HG03108 (cell line): ENCODE data around the gene DDX4.
"Not testable (repeated sequence)": the region's sequence is repeated elsewhere in the genome, so short reads cannot be mapped to it uniquely, and the experiment has no call there.

Source experiments
- ATAC-seq: cut with Tn5 transposase; IDR thresholded peaks from one replicate; pipeline ENCODE4 v1.9.1; 2021; ENCODE audit warnings: moderate library complexity; ENCODE audit not compliant: unreplicated experiment

DDX4 gene

DNA sequence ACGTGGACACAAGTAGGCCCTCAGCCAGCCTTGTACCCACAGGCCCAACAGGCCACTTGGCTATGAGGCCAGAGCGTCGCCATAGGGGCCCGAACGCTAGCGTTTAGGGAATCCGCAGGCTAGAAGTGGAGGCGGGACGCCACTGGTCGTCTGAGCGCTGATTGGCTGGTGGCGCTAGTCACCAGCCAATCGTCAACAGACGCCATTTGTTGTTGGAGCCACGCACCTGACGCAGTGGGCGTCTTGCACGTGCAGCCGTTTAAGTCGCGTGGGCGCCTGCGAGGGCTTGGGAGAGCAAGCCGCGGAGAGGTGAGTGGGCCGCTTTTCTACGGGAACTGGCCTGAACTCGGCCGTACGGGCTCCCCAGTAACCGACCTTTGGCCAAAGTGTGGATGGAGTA lies at the start of gene DDX4:
DDX4 (plus strand) TSS at position 269 of the 400 bp plus-strand sequence. CDS start 903 bp downstream, outside the sequence.
- ATAC-seq, result no peak

DNA sequence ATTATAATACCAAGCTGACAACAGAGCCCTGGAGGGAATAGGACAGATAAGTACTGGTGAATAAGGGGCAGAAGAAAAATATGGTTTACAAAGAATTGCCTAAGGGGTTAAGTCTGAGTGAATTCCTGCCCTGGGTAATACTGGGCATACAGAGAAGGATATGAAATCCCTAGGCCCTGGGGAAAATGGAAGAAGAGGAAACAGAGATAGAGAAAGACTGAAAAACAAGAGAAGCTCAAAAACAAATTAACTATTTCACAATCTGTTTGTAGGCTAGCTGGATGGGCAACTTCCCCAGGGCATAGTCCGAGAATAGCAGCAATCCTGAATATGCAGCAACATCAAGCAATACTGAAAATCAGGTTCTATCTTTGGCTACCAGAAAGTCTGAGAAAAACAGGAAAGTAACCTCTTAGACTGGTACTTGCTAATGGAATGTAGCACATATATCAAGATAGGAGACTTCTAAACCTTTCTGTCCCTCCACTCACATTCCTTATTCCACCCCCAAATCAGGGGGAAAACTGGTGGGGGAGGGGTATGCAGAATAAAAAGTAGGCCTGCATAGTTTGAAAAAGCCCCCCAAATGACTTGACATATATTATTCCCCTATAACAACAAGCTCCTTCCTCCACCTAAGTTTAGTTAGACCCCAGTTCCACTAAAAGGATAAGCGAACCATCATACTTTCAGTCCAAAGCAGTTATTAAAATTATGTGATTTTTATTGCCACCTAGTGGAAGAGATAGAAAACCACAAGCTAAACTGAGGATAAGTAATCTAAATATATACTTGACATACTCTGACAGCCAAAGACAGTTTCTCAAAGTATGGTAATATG lies 46.4 kb upstream of the DDX4 start:
- no peak for ATAC-seq

DNA sequence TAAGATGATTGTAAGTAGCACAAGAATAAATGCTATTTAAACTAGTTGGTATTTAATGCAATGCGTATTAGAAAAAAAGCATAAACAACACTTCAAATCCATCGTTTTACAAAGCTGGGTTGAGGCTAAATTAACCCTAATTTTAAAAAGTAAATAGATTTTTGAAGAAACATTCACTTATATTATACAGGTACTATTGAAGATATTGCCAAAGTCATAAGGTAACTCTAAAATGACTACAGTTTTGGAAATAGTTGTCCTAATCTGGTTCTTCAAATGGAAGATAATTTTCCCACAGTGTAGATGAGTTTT lies 45.8 kb upstream of the DDX4 start:
- no peak for ATAC-seq

DNA sequence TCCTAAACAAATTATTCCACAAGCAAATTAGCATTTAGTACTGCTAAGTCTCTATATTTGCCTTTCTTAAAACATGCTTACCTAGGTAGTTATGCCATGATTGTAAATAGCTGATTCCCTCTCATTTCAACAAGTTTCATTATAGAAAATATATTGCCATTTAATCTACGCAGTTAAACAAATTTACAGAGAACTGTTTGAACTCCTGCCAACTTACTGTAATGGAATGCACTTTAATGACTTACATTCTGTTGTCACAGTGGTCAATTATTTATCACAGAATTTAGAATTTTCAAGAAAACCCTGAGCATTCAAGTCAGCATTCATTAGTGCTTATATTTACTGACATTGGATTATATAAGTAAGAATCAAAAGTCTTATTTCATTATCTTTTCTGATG lies 45.4 kb upstream of the DDX4 start:
- ATAC-seq, result no peak

DNA sequence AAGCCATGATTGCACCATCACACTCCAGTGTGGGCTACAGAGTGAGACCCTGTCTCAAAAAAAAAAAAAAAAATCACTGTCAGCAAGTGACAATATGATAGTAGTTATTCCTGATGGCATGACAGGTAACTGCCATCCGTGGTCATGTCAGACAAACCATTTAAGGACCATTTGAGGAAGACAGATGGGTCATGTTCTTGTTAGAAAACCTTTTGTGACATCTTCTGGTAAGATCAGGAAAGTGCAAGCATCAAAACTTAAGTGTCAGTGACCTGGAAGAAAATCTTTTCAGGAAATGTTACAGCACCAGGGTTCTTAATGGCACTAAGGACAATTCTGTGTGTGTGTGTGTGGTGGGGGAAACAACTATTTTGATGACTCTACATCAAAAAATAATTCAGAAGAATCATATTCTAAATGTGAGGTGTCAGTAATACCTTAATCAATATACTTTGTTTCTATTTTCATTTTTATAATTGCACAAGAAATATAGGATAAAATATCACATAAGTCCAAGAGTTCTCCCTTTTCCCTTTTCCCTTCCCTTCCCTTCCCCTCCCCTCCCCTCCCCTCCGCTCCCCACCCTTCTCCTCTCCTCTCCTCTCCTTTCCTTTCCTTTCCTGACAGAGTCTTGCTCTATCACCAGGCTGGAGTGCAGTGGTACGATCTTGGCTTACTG lies 43.6 kb upstream of the DDX4 start:
- ATAC-seq, result no peak

DNA sequence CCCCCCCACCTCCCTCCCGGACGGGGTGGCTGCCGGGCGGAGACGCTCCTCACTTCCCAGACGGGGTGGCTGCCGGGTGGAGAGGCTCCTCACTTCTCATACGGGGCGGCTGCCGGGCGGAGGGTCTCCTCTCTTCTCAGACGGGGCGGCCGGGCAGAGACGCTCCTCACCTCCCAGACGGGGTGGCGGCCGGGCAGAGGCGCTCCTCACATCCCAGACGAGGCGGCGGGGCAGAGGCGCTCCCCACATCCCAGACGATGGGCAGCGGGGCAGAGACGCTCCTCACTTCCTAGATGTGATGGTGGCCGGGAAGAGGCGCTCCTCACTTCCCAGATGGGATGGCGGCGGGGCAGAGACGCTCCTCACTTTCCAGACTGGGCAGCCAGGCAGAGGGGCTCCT lies 41.2 kb upstream of the DDX4 start:
- not testable (repeated sequence) for ATAC-seq

DNA sequence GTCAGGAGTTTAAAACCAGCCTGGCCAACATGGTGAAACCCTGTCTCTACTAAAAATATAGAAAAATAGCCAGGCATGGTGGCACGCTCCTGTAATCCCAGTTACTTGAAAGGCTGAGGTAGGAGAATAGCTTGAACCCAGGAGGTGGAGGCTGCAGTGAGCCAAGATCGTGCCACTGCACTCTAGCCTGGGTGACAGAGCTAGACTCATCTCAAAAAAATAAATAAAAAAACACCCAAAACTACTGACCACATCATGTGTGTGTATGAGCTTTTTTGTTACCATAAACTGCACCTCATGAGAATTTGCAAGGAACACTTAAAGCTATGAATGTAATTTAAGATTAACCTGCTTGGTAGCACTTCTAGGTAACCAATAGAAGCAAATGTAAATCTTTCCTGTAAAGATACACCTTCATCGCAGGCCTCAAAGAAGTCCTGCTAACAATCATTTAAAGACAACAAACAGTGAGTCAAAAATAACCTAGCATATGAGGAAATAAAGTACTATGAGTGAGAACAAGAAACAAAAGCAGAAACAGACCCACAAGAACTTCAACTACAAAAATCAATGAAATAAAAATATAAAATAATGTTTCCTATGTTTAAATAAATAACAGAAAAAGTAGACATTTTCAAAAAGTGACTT lies 38.7 kb upstream of the DDX4 start:
- ATAC-seq, result no peak

DNA sequence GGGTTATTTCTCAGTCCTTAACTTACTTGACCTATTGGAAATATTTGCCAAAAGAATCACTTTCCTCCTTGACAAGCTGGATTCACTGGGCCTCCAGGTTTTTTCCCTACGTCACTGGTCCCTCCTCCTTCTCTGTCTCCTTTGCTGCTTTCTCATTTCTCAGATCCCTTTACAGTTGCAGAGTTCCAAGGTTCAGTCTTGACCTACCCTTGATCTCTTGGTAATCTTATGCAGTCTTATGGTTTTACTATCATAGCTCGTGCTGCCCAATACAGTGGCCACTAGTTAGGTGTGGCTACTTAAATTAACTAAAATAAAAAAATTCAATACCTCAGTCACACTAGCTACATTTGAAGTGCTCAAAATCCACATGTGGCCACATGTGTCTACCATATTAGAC lies 37.1 kb upstream of the DDX4 start:
- no peak for ATAC-seq

DNA sequence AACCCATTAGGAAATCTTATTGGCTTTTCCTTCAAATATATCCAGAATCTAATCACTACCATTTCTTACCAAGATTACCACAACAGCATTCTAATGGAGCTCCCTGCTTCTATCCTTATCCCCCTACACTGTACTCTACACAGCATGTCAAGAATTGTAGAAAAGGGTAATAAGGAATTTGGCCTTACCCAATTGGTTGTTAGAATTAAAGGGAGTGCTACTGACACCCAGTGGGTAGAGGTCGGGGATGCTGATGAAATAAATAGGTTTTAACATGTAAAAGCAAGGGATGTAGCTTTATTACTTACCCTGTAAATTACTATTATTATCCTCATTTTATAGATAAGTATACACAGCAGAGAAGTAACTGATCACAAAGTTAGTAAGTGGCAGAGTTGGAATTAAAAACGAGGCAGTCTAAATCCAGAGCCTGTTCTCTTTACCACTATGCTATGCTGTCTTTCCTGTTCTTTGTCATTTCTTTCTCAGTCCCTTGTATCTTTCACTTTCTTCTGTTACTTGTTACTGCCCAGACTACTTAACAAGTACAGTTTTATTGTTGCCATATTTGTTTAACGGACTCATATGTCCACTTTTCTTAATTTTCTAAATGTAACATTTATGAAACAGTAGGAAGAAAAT lies 36.3 kb upstream of the DDX4 start:
- no peak for ATAC-seq

DNA sequence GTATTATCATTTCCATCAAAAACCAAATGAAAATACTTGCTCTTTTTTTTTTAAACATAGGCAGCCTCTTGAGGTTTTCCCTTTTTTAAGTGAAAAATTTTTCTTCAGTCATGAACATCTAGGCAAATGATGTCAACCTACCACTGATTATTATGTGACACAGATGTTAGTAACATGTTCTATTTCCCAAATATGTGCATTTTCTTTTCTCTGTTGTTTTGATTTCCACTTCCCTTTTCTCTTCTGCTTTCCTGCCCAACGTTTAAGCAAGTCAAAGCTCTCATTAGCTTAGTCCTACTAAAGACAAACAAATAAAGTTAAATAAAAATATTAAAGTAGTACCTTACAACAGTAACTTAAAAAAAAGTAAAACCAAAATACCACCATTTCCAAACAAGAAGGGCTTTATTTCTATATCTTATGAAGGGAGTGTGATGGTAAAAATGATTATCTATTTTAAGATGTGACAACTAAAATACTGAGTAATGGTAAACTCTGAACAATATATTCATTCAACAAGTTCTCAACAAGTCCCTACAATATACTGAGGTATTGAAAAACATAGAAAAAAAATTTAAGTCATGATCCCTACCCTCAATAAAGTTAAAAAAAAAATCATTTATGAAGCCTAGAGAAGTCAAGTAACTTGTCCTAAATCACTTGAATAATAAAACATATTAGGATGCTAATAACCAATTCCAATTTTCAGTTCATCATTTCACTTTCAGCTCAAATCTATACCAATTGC lies 35.1 kb upstream of the DDX4 start:
- no peak for ATAC-seq

DNA sequence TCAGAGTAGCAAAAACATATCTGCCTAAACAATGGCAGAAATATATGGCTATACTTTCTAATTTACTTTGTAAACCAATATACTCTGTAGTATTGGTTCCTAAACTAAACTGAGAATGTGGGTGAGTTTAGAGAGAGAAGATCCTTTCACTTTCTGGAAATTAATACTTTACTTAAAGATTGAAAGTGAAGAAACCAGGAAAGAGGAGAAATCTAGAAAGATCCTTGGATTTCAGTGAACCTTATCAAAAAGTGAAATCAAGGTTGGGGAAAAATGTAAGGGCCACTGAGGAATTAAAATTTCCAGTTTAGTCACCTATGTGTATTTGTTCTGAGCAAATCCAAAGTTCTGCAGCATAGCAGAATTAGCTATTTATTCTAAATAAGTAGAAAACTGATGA lies 31.6 kb upstream of the DDX4 start:
- no peak for ATAC-seq

DNA sequence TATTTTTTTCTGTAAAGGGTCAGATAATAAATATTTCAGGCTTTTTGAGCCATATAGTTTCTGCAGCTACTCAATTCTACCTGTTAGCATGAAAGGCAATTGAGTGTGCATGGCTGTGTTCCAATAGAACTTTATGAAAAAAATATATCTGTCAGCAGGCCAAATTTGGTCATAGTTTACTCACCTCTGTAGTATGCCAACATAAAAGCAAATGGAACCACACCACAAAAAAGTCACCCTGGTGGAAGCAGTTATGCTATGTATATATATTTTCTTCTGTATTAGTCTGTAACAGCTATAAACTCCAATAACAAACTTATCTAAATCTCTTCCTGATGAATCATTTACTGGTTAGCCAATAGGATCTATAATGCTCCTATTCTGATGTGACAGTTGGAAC lies 29.1 kb upstream of the DDX4 start:
- no peak for ATAC-seq

DNA sequence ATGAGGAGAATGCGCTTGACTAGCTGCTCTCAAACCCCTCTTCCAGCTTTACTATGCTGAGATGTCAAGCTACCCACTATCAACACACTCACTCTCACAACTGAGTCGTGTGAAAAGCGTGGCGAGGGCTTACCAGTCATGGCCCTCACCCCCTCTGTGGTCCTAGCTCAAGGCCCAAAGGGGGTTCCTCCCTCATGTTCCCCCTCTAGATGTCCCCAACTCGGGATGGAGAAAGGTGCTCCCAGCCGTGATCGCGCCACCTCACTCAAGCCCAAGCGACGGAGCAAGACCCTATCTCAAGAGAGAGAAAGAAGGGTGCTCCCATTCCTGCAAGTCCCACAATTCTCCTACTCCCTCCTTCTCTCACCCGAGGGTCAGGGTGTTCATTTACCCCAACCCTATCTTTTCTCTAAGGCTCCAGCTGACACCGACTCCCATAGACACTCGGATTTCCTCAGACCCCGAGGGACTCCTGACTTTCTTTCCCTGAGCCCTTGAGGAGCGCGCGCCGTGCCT lies 26.3 kb upstream of the DDX4 start:
- ATAC-seq, result no peak

DNA sequence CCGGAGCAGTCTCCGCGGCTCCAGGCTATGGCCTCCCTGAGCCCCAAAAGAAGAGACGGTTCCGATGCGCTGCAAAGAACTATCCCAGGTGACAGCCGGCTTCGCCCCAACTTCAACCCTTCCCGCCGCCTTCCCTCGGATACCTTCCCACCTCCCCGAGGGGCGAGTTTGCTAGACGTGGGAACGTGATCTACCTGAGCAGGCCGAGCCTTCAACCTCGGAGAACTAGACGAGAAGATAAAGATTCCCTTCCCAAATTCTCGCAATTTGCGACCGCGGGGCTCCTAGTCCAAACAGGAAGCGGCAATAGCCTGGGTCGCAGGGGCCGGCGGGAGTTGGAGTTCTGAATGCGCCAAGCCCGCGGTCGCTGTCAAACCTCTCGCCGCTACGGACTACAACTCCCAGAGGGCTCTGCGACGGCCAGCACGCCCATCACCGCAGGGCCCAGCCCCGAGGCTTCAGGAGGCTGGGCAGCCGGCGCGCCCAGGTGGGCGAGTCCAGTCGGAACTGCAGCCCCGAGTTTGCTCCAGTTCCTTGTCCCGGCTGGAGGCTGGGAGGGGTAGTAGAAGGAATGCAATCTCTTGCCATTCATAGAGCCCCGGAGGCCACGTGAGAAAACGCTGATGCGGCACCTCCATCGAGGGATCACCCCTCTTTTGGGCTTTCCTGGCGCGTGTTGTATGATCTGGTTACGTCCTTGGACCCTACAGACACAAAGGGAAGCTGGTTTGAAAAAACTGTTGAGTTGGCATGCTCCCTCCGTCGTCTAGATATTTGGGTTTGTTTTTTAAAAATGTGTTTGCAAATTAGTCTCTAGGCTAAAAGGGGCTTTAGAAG lies 25.6 kb upstream of the DDX4 start, which contains the start of gene SLC38A9:
SLC38A9 (minus strand) TSS at position 302 of the 837 bp plus-strand sequence. CDS start 14,366 bp downstream, outside the sequence.
- ATAC-seq, result peak; percentile 100

DNA sequence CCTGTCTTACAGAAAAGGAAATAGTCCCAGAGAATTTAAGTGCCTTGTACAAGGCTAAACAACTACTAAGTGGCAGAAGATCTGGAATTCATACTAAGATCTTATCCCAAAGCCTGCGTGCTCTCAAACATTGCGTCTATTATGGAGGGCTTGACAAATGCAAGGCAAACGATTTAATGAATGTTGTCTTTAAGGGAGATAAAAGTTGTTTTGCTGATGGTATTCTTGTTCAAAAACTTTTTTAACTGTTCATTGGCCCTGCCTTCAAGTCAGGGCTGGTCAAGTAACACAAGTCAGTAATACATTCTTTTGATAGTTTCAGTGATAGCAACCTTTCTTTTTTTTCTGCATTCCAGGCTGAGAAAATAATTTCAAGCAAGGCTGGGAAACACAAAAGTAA lies 24.0 kb upstream of the DDX4 start:
- ATAC-seq, result no peak

DNA sequence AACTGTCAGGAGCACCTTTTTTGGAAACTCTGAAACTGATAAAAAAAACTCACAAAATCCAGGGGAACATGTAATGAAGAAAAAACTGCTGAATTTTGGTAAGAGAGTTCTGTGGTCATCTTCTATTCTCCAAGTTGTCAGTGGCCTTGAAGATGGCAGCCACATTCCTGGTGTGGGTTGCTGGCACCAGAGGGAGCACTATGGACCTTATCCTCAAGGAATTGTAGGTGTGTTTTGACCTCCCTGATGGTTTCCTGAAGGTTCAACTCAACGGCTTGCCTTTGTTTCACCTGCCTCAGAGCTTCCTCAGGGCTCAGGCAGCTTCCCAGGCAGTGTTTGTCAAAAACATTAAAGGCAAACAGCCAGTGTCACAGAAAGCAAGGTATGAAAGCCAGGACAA lies 23.5 kb upstream of the DDX4 start:
- ATAC-seq, result no peak

DNA sequence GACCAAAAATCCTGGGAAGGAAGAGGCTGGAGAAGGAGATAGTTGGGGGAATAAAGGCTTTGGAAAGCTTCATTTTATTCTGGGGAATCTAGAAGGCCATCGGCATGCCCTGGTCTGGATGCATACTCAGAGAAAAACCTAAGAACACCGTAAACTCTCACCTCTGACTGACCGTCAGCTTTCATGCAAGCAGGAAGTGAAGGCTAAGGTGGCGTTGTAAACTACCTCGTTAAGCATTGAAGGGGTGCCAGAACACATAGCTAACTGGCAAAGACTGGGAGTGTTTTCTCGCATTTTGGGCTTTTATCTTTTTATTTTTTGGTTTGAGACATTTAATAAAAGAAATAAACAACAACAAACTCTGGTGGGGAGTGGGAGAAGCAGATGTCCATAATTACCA lies 23.1 kb upstream of the DDX4 start:
- no peak for ATAC-seq

DNA sequence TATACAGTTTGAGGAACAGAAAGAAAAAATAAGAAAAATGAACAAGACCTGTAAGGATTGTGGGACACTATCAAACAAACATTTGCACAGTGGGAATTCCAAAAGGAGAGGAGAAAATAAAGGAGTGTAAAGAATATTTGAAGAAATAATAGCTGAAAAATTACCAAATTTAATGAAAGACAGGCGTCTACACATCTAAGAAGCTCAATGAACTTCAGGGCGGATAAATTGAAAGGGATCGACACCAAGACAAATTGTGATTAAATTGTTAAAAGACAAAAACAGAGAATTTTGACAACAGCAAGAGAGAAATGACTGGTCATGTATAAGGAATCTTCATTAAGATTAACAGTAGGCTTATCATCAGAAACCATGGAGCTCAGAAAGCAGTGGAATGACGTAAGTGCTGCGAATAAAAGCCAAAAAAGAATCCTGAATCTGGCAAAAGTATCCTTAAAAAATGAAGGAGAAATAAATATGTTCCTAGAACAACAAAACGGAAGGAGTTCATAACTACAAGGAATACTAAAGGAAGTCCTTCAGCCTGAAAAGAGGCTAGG lies 22.3 kb upstream of the DDX4 start:
- ATAC-seq, result no peak

DNA sequence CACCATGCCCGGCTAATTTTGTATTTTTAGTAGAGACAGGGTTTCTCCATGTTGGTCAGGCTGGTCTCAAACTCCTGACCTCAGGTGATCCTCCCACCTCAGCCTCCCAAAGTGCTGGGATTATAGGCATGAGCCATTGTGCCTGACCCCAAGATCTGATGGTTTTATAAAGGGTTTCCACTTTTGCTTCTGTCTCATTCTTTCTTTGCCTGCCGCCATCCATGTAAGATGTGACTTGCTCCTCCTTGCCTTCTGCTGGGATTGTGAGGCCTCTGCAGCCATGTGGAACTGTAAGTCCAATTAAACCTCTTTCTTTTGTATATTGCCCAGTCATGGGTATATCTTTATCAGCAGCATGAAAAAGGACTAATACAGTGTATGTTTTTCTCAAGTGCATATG lies 18.8 kb upstream of the DDX4 start:
- not testable (repeated sequence) for ATAC-seq
